Measurements from ENCODE around the gene ENPP4.

GRCh38 chr6:46191961-46192360 is 62.2 kb downstream of the ENPP4 start:
- TF ChIP-seq POLR2A (IDR thresholded peaks at IDR 0.05) = no peak
- TF ChIP-seq, protein P1, sequence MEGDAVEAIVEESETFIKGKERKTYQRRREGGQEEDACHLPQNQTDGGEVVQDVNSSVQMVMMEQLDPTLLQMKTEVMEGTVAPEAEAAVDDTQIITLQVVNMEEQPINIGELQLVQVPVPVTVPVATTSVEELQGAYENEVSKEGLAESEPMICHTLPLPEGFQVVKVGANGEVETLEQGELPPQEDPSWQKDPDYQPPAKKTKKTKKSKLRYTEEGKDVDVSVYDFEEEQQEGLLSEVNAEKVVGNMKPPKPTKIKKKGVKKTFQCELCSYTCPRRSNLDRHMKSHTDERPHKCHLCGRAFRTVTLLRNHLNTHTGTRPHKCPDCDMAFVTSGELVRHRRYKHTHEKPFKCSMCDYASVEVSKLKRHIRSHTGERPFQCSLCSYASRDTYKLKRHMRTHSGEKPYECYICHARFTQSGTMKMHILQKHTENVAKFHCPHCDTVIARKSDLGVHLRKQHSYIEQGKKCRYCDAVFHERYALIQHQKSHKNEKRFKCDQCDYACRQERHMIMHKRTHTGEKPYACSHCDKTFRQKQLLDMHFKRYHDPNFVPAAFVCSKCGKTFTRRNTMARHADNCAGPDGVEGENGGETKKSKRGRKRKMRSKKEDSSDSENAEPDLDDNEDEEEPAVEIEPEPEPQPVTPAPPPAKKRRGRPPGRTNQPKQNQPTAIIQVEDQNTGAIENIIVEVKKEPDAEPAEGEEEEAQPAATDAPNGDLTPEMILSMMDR (IDR thresholded peaks at IDR 0.05) = no peak
- no peak for TF ChIP-seq POLR2AphosphoS5 (IDR thresholded peaks at IDR 0.05)

All from sigmoid colon (tissue), 4 donors.